HCT116 (cell line): ENCODE measurements around the gene KLHL22. TPM values are rescaled to one million over a fixed set of nuclear protein-coding genes. Genes with fewer than 3 reads are reported as not detected.

ENCODE experiments used
- ATAC-seq: fragments of 200-7000 bp; cut with Tn5 transposase; 2 replicates; pipeline ENCODE4 v1.9.1; 2020; ENCODE audit warnings: mild to moderate bottlenecking, moderate library complexity
- BruUV-seq: library from RNA; stranded (reverse); fragments of 400-500 nt; replicated peaks from 2 replicates; lab custom pipeline; 2021; lab: Mats Ljungman, UMichigan
- CTCF ChIA-PET: fragments of 300-600 bp; sonication (Branson Sonifier 250); formaldehyde crosslinking; loops from one replicate; lab custom pipeline; 2021; ENCODE audit warnings: antibody characterized with exemption; lab: Charles Lee
- POLR2A ChIA-PET: fragments of 300-600, 350-600 bp; sonication (Branson Sonifier 250); formaldehyde crosslinking; loops from one replicate; lab custom pipeline; 2021; ENCODE audit warnings: antibody characterized with exemption; lab: Charles Lee
- RAD21 ChIA-PET, 2 experiments: fragments of 300-600 bp; sonication (Branson Sonifier 250); formaldehyde crosslinking; loops; one replicate each; lab custom pipeline; 2023; ENCODE audit warnings: low total read pairs in 2 of 2; ENCODE audit not compliant: uncharacterized antibody in 2 of 2, unreplicated experiment in 2 of 2, low non-redundant PET in 1 of 2; lab: Charles Lee
- DNase-seq: peaks from one replicate; pipeline ENCODE4 v3.0.0-alpha.2; 2010; ENCODE audit warnings: low read depth, low spot score
- H2AFZ ChIP-seq: fragments of 200-600 bp; shearing (Covaris generic), sonication (generic); 2 replicates; pipeline ENCODE4 v1.6.1; 2017; ENCODE audit warnings: low read depth, mixed run types, mixed read lengths, antibody characterized with exemption, low read length; ENCODE audit not compliant: poor library complexity, severe bottlenecking
- H3K27ac ChIP-seq: 2 replicates; pipeline ENCODE4 v1.5.1; 2012; ENCODE audit warnings: low read depth, low read length
- H3K27me3 ChIP-seq: fragments of 200-600 bp; sonication (generic); 2 replicates; pipeline ENCODE4 v1.6.1; 2016; ENCODE audit warnings: mixed run types, low read length, mixed read lengths; ENCODE audit not compliant: insufficient read depth
- H3K36me3 ChIP-seq, 2 experiments: fragments of 200-500 bp in 1 of 2; fragments of 200-600 bp in 1 of 2; sonication (Bioruptor generic) in 1 of 2; sonication (generic) in 1 of 2; 2 replicates each; pipeline versions ENCODE4 v1.5.1 to v1.6.1; 2014 to 2016; ENCODE audit warnings: low read length in 2 of 2, inconsistent platforms in 1 of 2, mixed read lengths in 1 of 2, mixed run types in 1 of 2; ENCODE audit not compliant: insufficient read depth in 2 of 2, control insufficient read depth in 1 of 2
- H3K4me1 ChIP-seq, 2 experiments: fragments of 200-600 bp in 1 of 2; sonication (generic) in 1 of 2; 2 replicates each; pipeline versions ENCODE4 v1.5.1 to v1.6.1; 2012 to 2017; ENCODE audit warnings: low read length in 2 of 2, inconsistent platforms in 1 of 2, mild to moderate bottlenecking in 1 of 2, mixed read lengths in 1 of 2, mixed run types in 1 of 2, moderate library complexity in 1 of 2; ENCODE audit not compliant: insufficient read depth in 2 of 2, control insufficient read depth in 1 of 2
- H3K4me2 ChIP-seq: fragments of 200-600 bp; sonication (generic); 2 replicates; pipeline ENCODE4 v1.6.1; 2017; ENCODE audit warnings: mixed run types, low read length, mixed read lengths
- H3K4me3 ChIP-seq, 2 experiments: fragments of 200-600 bp in 1 of 2; sonication (generic) in 1 of 2; replicated peaks in 1 of 2; 2 replicates each; pipeline ENCODE4 v1.5.1; 2011 to 2016; ENCODE audit warnings: low read length in 2 of 2, control low read depth in 1 of 2, low read depth in 1 of 2, mild to moderate bottlenecking in 1 of 2, mixed read lengths in 1 of 2, mixed run types in 1 of 2
- H3K79me2 ChIP-seq: fragments of 200-600 bp; sonication (generic); 2 replicates; pipeline ENCODE4 v1.6.1; 2017; ENCODE audit warnings: mild to moderate bottlenecking, mixed run types, low read length, moderate library complexity, mixed read lengths; ENCODE audit not compliant: insufficient read depth
- H3K9ac ChIP-seq: fragments of 200-600 bp; sonication (generic); 2 replicates; pipeline ENCODE4 v1.6.1; 2016; ENCODE audit warnings: low read length, mixed read lengths
- H3K9me2 ChIP-seq: fragments of 200-600 bp; sonication (generic), shearing (Covaris generic); 2 replicates; pipeline ENCODE4 v1.6.1; 2017; ENCODE audit warnings: mixed run types, mild to moderate bottlenecking, moderate library complexity; ENCODE audit not compliant: insufficient read depth
- H3K9me3 ChIP-seq, 2 experiments: fragments of 200-500 bp in 1 of 2; fragments of 200-600 bp in 1 of 2; sonication (Bioruptor generic) in 1 of 2; sonication (generic) in 1 of 2; 2 replicates each; pipeline ENCODE4 v1.6.1; 2014 to 2017; ENCODE audit warnings: low read length in 2 of 2, mixed read lengths in 2 of 2, inconsistent platforms in 1 of 2, low read depth in 1 of 2, mild to moderate bottlenecking in 1 of 2, mixed run types in 1 of 2, moderate library complexity in 1 of 2; ENCODE audit not compliant: control insufficient read depth in 1 of 2, insufficient read depth in 1 of 2
- H4K20me1 ChIP-seq: fragments of 200-600 bp; sonication (generic), shearing (Covaris generic); 2 replicates; pipeline ENCODE4 v1.6.1; 2017; ENCODE audit warnings: mixed run types, mild to moderate bottlenecking, moderate library complexity; ENCODE audit not compliant: insufficient read depth
- CBX3 ChIP-seq: IDR thresholded peaks from 2 replicates; pipeline ENCODE4 v1.6.1; 2012; ENCODE audit warnings: low read depth
- CTCF ChIP-seq, 3 experiments: fragments of 200-600 bp in 1 of 3; sonication (generic) in 1 of 3; IDR thresholded peaks in 2 of 3; conservative IDR thresholded peaks in 1 of 3; 2 replicates each; pipeline ENCODE4 v1.5.1; 2012 to 2017; ENCODE audit warnings: low read depth in 2 of 3, low read length in 2 of 3, antibody characterized with exemption in 1 of 3, borderline replicate concordance in 1 of 3, control low read depth in 1 of 3, mild to moderate bottlenecking in 1 of 3, mixed read lengths in 1 of 3, mixed run types in 1 of 3, moderate library complexity in 1 of 3; ENCODE audit not compliant: insufficient read depth in 1 of 3
- EGR1 ChIP-seq: IDR thresholded peaks from 2 replicates; pipeline ENCODE4 v1.6.1; 2012; ENCODE audit warnings: low read depth
- ELF1 ChIP-seq: IDR thresholded peaks from 2 replicates; pipeline ENCODE4 v1.6.1; 2012; ENCODE audit warnings: low read depth, borderline replicate concordance
- EZH2 ChIP-seq: fragments of 200-600 bp; sonication (generic); IDR thresholded peaks from 2 replicates; pipeline ENCODE4 v1.6.1; 2017; ENCODE audit warnings: antibody characterized with exemption, mixed run types
- FOSL1 ChIP-seq: IDR thresholded peaks from 2 replicates; pipeline ENCODE4 v1.6.1; 2012; ENCODE audit warnings: low read depth
- JUND ChIP-seq: IDR thresholded peaks from 2 replicates; pipeline ENCODE4 v1.6.1; 2012
- POLR2A ChIP-seq: IDR thresholded peaks from 2 replicates; pipeline ENCODE4 v1.7.0; 2011; ENCODE audit warnings: borderline replicate concordance; ENCODE audit not compliant: insufficient read depth, insufficient read length; ENCODE audit errors: extremely low read depth
- POLR2AphosphoS5 ChIP-seq: IDR thresholded peaks from 2 replicates; pipeline ENCODE4 v1.6.1; 2011; ENCODE audit warnings: mild to moderate bottlenecking, low read depth, low read length, moderate library complexity
- SIN3A ChIP-seq: IDR thresholded peaks from 2 replicates; pipeline ENCODE4 v1.6.1; 2012; ENCODE audit warnings: low read depth
- SP1 ChIP-seq: IDR thresholded peaks from 2 replicates; pipeline ENCODE4 v1.6.1; 2012; ENCODE audit warnings: low read depth
- TCF7L2 ChIP-seq: IDR thresholded peaks from 2 replicates; pipeline ENCODE4 v1.7.0; 2011; ENCODE audit warnings: borderline replicate concordance, inconsistent platforms; ENCODE audit not compliant: insufficient read depth, insufficient read length; ENCODE audit errors: extremely low read depth
- ZFX ChIP-seq: fragments of 450-650 bp; IDR thresholded peaks from 2 replicates; pipeline ENCODE4 v1.6.1; 2017
- ZNF274 ChIP-seq: fragments of 200-500 bp; sonication (Bioruptor generic); IDR thresholded peaks from 2 replicates; pipeline ENCODE4 v1.6.1; 2014; ENCODE audit warnings: mild to moderate bottlenecking, low read depth, low read length, inconsistent platforms
- intact Hi-C: fragments of 100-400 bp; cut with micrococcal nuclease; formaldehyde crosslinking; loops from 2 replicates; pipeline ENCODE4 v1.10.0; 2022
- total RNA-seq: library from RNA; stranded (reverse); gene quantifications from one replicate; pipeline ENCODE4 v1.2.1, GENCODE V29; 2021; ENCODE audit not compliant: unreplicated experiment
- TF ChIP-seq, protein P1 (sequence below): IDR thresholded peaks from 2 replicates; pipeline ENCODE4 v1.6.1; 2012
- TF ChIP-seq, protein P2 (sequence below): IDR thresholded peaks from 2 replicates; pipeline ENCODE4 v1.6.1; 2012

The KLHL22 gene
- total RNA-seq, 1 experiment from 2014 or later: 16.4 TPM

DNA sequence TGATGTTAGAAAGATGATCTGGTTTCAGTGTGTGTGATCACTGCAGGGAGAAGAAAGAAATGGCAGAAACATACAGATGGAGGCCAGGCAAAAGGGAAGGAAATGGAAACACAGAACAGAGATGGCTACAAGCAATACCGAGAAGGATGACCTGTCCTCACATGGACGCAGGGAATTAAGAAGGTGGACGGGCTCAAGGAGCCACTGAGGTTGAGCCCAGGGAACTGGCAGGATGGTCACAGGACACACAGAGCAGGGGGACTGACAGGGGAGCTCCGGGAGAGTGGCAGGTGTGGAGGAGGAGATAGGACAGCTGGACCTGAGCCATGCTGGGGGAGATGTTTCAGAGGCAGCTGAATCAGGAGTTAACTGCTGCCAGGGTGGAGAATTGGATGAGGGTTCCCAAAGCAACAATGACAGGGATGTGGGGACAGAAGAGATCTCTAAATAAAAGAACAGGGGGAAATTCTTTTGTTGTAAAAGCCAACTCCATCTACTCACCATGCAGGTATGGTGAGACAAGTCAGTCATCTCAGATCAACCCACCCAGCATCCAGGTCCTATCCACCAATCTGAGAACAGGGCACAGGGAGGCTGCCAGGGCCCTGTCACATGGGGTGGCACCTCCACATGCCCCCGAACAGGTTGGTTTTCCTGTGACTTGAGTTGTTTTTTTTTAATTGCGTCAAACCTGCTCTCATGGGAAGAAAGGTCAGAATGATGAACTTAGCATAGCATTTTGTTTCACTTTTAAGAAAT lies 26.3 kb downstream of the KLHL22 start:
- H3K27ac ChIP-seq: no peak overlapping the region
- no peak for TF ChIP-seq SIN3A
- no peak for TF ChIP-seq SP1
- no peak for TF ChIP-seq CTCF (IDR thresholded peaks at IDR 0.05 in 2 of 3, conservative IDR thresholded peaks at IDR 0.05 in 1 of 3; ENCODE audit: borderline replicate concordance in 1 of 3, insufficient read depth in 1 of 3, low read depth in 2 of 3, low read length in 2 of 3)
- no peak for TF ChIP-seq ZNF274
- CTCF ChIA-PET: no interaction called here
- H3K9me3 ChIP-seq: no peaks in the 10 kb centered on the region
- H3K4me3 ChIP-seq: no peak overlapping the region
- H3K79me2 ChIP-seq: no peaks in the 10 kb centered on the region
- no peak overlapping the region for H2AFZ ChIP-seq
- H3K4me2 ChIP-seq: no peak overlapping the region
- H3K27me3 ChIP-seq: no peaks in the 10 kb centered on the region
- no peak for DNase-seq
- no peaks in the 10 kb centered on the region for H3K9me2 ChIP-seq
- POLR2A ChIA-PET: no interaction called here
- no peak overlapping the region for H3K9ac ChIP-seq
- intact Hi-C loops: no loop called here
- no peaks in the 10 kb centered on the region for H4K20me1 ChIP-seq
- RAD21 ChIA-PET: no interaction called here
- no peaks in the 10 kb centered on the region for H3K4me1 ChIP-seq
- H3K36me3 ChIP-seq: no peaks in the 10 kb centered on the region; a peak in 1 of 4 replicates
- no peak for ATAC-seq
- no TSS peak for BruUV-seq

DNA sequence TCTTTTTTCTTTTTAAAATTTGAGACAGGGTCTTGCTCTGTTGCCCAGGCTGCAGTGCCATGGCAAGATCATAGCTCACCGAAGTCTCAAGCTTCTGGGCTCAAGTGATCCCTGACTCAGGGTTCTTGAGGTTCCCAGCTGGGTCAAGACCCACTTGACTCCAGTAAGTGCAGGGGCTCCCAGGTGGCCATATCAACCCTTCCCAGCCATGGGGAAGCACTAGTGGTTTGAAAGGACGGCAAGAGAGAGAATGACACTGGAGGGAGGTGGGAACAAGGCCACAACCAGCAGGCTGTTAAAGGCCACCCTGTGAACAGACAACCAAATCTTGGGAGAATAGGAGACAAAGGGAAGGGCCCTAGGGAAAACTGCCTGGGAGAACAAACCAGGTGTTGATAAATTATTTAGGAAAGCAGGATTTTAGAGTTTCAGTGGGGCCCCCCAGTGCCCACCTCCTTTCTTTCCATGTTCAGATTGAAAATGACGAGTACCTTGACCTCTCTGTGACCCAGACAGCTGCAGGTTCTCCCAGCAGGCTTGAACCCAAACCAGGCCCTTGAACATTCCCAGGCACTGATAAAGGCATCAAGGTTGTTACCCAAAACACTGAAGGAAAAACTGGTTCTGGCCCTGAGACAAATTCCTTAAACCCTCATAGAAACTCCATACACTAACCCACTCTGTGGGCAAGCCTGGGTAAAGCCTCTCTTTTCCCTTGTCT lies 28.8 kb downstream of the KLHL22 start:
- H3K27me3 ChIP-seq: no peaks in the 10 kb centered on the region
- H3K36me3 ChIP-seq: no peaks in the 10 kb centered on the region; a peak in 1 of 4 replicates
- DNase-seq (no peak), ATAC-seq (no peak)
- no TSS peak for BruUV-seq
- H3K9me3 ChIP-seq: no peaks in the 10 kb centered on the region
- TF ChIP-seq POLR2AphosphoS5: no peak
- no peak for TF ChIP-seq ZFX
- TF ChIP-seq ZNF274: no peak
- TF ChIP-seq ELF1: no peak
- no peak for TF ChIP-seq TCF7L2
- no peak for TF ChIP-seq POLR2A
- TF ChIP-seq SP1: no peak
- no peak for TF ChIP-seq EZH2
- TF ChIP-seq, protein P1, sequence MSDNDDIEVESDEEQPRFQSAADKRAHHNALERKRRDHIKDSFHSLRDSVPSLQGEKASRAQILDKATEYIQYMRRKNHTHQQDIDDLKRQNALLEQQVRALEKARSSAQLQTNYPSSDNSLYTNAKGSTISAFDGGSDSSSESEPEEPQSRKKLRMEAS: no peak
- TF ChIP-seq EGR1: no peak
- TF ChIP-seq FOSL1: no peak
- TF ChIP-seq CBX3: no peak
- no peak for TF ChIP-seq JUND
- TF ChIP-seq, protein P2, sequence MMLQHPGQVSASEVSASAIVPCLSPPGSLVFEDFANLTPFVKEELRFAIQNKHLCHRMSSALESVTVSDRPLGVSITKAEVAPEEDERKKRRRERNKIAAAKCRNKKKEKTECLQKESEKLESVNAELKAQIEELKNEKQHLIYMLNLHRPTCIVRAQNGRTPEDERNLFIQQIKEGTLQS: no peak
- no peaks in the 10 kb centered on the region for H3K79me2 ChIP-seq
- H3K27ac ChIP-seq: no peak overlapping the region
- ChIA-PET CTCF (no interaction called here), RAD21 (no interaction called here), POLR2A (no interaction called here)
- H3K9me2 ChIP-seq: no peaks in the 10 kb centered on the region
- no peak overlapping the region for H2AFZ ChIP-seq
- H3K4me2 ChIP-seq: no peak overlapping the region
- H4K20me1 ChIP-seq: no peaks in the 10 kb centered on the region
- no peak overlapping the region for H3K9ac ChIP-seq
- H3K4me3 ChIP-seq: no peak overlapping the region
- H3K4me1 ChIP-seq: no peaks in the 10 kb centered on the region
- intact Hi-C loops: no loop called here
